ENCODE data around the gene THSD8. TPM values are rescaled to one million over a fixed set of nuclear protein-coding genes. Genes with fewer than 3 reads are reported as not detected.

The THSD8 gene
- polyA plus RNA-seq, 2 of the 4 experiments (the other 2 are of a cell fraction) = 4.9 TPM; not detected in 1

DNA sequence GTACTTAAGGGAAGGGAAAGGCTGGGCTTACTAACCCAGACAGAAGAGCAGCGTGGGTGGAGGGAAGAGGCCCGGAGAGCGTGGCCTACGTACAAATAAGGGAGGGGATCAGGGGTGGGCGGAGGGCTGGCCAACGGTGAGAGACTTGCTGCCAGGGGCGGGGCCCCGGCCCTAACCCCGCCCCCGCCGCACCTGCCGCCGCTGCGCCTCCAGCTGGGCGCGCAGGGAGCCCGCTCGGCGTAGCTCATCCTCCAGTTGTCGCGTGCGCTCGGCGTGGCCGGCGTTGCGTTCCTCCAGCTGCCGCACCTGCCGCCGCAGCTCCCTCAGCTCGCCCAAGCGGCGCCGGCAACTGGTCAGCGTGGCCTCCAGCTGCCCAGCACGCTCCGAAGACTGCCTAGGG lies 32.2 kb upstream of the THSD8 start:
- DNase-seq (ENCODE audit: low read depth in 1 of 2, low spot score in 1 of 2) (no peak), ATAC-seq (no peak), FAIRE-seq (no peak)
- TF ChIP-seq, protein P1, sequence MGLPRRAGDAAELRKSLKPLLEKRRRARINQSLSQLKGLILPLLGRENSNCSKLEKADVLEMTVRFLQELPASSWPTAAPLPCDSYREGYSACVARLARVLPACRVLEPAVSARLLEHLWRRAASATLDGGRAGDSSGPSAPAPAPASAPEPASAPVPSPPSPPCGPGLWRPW (IDR thresholded peaks at IDR 0.05) = no peak
- TF ChIP-seq EP300 (IDR thresholded peaks at IDR 0.05) (no peak), EHF (CRISPR knock-in tag; IDR thresholded peaks at IDR 0.05) (no peak), CHD2 (IDR thresholded peaks at IDR 0.05; ENCODE audit: low read length, partially characterized antibody) (no peak), NFE2L2 (conservative IDR thresholded peaks at IDR 0.05; ENCODE audit: low read length) (no peak), SMC3 (IDR thresholded peaks at IDR 0.05) (no peak), RFX5 (IDR thresholded peaks at IDR 0.05) (no peak), GATA3 (IDR thresholded peaks at IDR 0.05; ENCODE audit: borderline replicate concordance) (no peak), RAD21 (conservative IDR thresholded peaks at IDR 0.05 in 1 of 2, IDR thresholded peaks at IDR 0.05 in 1 of 2) (no peak), ZFP36 (IDR thresholded peaks at IDR 0.05; ENCODE audit: borderline replicate concordance, partially characterized antibody) (no peak), POLR2AphosphoS2 (conservative IDR thresholded peaks at IDR 0.05; ENCODE audit: low read length) (no peak), CEBPB (IDR thresholded peaks at IDR 0.05) (no peak), KDM5A (IDR thresholded peaks at IDR 0.05) (no peak), NR3C1 (IDR thresholded peaks at IDR 0.05) (no peak), BHLHE40 (IDR thresholded peaks at IDR 0.05; ENCODE audit: low read depth, low read length) (no peak)
- TF ChIP-seq, protein P2, sequence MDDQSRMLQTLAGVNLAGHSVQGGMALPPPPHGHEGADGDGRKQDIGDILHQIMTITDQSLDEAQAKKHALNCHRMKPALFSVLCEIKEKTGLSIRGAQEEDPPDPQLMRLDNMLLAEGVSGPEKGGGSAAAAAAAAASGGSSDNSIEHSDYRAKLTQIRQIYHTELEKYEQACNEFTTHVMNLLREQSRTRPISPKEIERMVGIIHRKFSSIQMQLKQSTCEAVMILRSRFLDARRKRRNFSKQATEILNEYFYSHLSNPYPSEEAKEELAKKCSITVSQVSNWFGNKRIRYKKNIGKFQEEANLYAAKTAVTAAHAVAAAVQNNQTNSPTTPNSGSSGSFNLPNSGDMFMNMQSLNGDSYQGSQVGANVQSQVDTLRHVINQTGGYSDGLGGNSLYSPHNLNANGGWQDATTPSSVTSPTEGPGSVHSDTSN (IDR thresholded peaks at IDR 0.05) = no peak
- TF ChIP-seq, protein P3, sequence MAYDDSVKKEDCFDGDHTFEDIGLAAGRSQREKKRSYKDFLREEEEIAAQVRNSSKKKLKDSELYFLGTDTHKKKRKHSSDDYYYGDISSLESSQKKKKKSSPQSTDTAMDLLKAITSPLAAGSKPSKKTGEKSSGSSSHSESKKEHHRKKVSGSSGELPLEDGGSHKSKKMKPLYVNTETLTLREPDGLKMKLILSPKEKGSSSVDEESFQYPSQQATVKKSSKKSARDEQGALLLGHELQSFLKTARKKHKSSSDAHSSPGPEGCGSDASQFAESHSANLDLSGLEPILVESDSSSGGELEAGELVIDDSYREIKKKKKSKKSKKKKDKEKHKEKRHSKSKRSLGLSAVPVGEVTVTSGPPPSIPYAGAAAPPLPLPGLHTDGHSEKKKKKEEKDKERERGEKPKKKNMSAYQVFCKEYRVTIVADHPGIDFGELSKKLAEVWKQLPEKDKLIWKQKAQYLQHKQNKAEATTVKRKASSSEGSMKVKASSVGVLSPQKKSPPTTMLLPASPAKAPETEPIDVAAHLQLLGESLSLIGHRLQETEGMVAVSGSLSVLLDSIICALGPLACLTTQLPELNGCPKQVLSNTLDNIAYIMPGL (CRISPR knock-in tag; IDR thresholded peaks at IDR 0.05; ENCODE audit: borderline replicate concordance) = no peak
- TF ChIP-seq, protein P4, sequence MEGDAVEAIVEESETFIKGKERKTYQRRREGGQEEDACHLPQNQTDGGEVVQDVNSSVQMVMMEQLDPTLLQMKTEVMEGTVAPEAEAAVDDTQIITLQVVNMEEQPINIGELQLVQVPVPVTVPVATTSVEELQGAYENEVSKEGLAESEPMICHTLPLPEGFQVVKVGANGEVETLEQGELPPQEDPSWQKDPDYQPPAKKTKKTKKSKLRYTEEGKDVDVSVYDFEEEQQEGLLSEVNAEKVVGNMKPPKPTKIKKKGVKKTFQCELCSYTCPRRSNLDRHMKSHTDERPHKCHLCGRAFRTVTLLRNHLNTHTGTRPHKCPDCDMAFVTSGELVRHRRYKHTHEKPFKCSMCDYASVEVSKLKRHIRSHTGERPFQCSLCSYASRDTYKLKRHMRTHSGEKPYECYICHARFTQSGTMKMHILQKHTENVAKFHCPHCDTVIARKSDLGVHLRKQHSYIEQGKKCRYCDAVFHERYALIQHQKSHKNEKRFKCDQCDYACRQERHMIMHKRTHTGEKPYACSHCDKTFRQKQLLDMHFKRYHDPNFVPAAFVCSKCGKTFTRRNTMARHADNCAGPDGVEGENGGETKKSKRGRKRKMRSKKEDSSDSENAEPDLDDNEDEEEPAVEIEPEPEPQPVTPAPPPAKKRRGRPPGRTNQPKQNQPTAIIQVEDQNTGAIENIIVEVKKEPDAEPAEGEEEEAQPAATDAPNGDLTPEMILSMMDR (IDR thresholded peaks at IDR 0.05) = no peak
- Histone ChIP-seq H3K27ac (no peak overlapping the region), H3K4me2 (no peak overlapping the region), H3K4me3 (no peak overlapping the region), H3K4me1 (peaks cover 8% of the 10 kb centered on the region; the same call in 2 of the 3 replicates), H3K9me3 (no peaks in the 10 kb centered on the region)
- ChIA-PET POLR2A (no interaction called here), CTCF (interaction anchor here (8.5 to 29.7 kb wide), 3 partner anchors 21 to 77 kb away, joined by 79 to 901 read pairs (median 725); partner anchors contain the start of genes BEST2, GET3, JUNB and PRDX2)
- 84% methylated on average over 11 of the region's 37 CpGs for WGBS (ENCODE audit: missing lambda C conversion rate)

DNA sequence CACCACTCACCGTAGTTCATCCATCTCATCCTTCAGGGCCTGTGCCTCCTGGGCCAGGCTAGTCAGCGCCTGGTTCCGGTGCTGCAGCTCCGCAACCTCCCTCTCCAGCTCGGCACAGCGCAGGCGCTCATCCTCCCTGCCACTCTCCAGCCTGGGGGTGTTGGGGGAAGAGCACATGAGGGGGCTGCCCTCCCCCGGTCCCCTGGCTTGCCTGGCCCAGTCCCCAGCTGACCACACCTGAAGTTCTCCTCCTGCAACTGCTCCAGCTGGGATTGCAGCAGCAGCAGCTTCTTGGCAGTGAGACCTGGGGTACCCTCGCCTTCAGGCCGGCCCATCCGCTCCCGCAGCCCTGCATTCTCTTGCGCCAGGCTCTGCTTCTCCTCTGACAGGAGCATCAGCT lies 30.9 kb upstream of the THSD8 start:
- no peak overlapping the region for H3K4me3 ChIP-seq
- no peak for FAIRE-seq
- H3K4me1 ChIP-seq = peaks cover 12% of the 10 kb centered on the region; the same call in 2 of the 3 replicates
- CTCF ChIA-PET = interaction anchor here (1.6 to 29.7 kb wide), 3 partner anchors 22 to 77 kb away, joined by 7 to 901 read pairs (median 725); partner anchors contain the start of genes BEST2, GET3, JUNB and PRDX2
- H3K27ac ChIP-seq = no peak overlapping the region
- 83% methylated on average over 6 of the region's 13 CpGs for WGBS (ENCODE audit: missing lambda C conversion rate)
- POLR2A ChIA-PET = no interaction called here
- no peak for DNase-seq (ENCODE audit: low read depth in 1 of 2, low spot score in 1 of 2)
- no peaks in the 10 kb centered on the region for H3K9me3 ChIP-seq
- ATAC-seq = no peak
- H3K4me2 ChIP-seq = no peak overlapping the region
- TF ChIP-seq CBX2 (IDR thresholded peaks at IDR 0.05; ENCODE audit: borderline replicate concordance, low read depth) (no peak), HDAC2 (IDR thresholded peaks at IDR 0.05) (no peak), RCOR1 (IDR thresholded peaks at IDR 0.05; ENCODE audit: low read depth, low read length) (no peak), POLR2AphosphoS2 (conservative IDR thresholded peaks at IDR 0.05; ENCODE audit: low read length) (no peak), MAFK (IDR thresholded peaks at IDR 0.05; ENCODE audit: partially characterized antibody) (no peak), CEBPB (IDR thresholded peaks at IDR 0.05) (no peak), ZFP36 (IDR thresholded peaks at IDR 0.05; ENCODE audit: borderline replicate concordance, partially characterized antibody) (no peak), HOXB13 (CRISPR knock-in tag; IDR thresholded peaks at IDR 0.05; ENCODE audit: low read depth) (no peak)
- TF ChIP-seq, protein P5, sequence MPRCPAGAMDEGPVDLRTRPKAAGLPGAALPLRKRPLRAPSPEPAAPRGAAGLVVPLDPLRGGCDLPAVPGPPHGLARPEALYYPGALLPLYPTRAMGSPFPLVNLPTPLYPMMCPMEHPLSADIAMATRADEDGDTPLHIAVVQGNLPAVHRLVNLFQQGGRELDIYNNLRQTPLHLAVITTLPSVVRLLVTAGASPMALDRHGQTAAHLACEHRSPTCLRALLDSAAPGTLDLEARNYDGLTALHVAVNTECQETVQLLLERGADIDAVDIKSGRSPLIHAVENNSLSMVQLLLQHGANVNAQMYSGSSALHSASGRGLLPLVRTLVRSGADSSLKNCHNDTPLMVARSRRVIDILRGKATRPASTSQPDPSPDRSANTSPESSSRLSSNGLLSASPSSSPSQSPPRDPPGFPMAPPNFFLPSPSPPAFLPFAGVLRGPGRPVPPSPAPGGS (IDR thresholded peaks at IDR 0.05) = no peak
- TF ChIP-seq, protein P6, sequence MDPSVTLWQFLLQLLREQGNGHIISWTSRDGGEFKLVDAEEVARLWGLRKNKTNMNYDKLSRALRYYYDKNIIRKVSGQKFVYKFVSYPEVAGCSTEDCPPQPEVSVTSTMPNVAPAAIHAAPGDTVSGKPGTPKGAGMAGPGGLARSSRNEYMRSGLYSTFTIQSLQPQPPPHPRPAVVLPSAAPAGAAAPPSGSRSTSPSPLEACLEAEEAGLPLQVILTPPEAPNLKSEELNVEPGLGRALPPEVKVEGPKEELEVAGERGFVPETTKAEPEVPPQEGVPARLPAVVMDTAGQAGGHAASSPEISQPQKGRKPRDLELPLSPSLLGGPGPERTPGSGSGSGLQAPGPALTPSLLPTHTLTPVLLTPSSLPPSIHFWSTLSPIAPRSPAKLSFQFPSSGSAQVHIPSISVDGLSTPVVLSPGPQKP (IDR thresholded peaks at IDR 0.05; ENCODE audit: low read depth, low read length) = no peak
- TF ChIP-seq, protein P7, sequence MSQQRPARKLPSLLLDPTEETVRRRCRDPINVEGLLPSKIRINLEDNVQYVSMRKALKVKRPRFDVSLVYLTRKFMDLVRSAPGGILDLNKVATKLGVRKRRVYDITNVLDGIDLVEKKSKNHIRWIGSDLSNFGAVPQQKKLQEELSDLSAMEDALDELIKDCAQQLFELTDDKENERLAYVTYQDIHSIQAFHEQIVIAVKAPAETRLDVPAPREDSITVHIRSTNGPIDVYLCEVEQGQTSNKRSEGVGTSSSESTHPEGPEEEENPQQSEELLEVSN (IDR thresholded peaks at IDR 0.05; ENCODE audit: borderline replicate concordance, low read depth) = no peak
- TF ChIP-seq, protein P4 (IDR thresholded peaks at IDR 0.05) = no peak
- TF ChIP-seq, protein P1 (IDR thresholded peaks at IDR 0.05) = no peak

All from A549 (cell line).